ENCODE results near the gene PBX3. TPM values are rescaled to one million over a fixed set of nuclear protein-coding genes. Genes with fewer than 3 reads are reported as not detected.

Gene PBX3
- total RNA-seq, 2 donors from 2014 or later, result 15.1 to 21.1 TPM

GRCh38 chr9:125766468-125767221 is 19.5 kb downstream of the PBX3 start:
- no peaks in the 10 kb centered on the region for H3K36me3 ChIP-seq
- intact Hi-C loops (cut with DNase I), result no loop called here
- no peaks in the 10 kb centered on the region for H3K27me3 ChIP-seq
- TF ChIP-seq CTCF (IDR thresholded peaks at IDR 0.05), result no peak
- H3K9ac ChIP-seq (ENCODE audit: low read depth in 2 of 2, low read length in 2 of 2), result no peak overlapping the region
- H3K9me3 ChIP-seq, result no peaks in the 10 kb centered on the region
- H3K4me1 ChIP-seq, result no peaks in the 10 kb centered on the region
- DNase-seq, result no peak
- no peak overlapping the region for H3K4me3 ChIP-seq
- no peak overlapping the region for H3K27ac ChIP-seq

DNA sequence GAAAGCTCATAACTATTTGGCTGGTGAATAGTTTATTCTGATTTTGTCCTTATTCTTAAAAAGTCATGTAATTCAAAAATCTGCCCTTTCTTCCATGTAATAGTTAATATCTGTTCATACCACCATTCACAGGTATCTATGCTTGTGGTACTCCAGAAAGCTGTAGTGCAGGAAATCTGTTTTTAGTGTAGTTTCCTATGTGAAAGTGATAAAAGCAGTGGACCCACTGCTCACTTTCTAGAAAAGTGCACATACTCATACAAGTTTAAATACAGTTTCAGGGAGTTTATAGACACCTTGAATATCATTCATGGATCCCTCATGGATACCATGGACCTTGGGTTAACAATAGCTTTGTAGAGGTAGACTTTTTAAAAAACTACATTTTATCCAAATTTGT is 20.2 kb downstream of the PBX3 start:
- Histone ChIP-seq H3K27ac (no peak overlapping the region), H3K27me3 (no peaks in the 10 kb centered on the region), H3K4me3 (no peak overlapping the region), H3K4me1 (no peaks in the 10 kb centered on the region), H3K36me3 (no peaks in the 10 kb centered on the region), H3K9ac (ENCODE audit: low read depth in 2 of 2, low read length in 2 of 2) (no peak overlapping the region), H3K9me3 (no peaks in the 10 kb centered on the region)
- DNase-seq, result no peak
- no peak for TF ChIP-seq CTCF (IDR thresholded peaks at IDR 0.05)
- intact Hi-C loops (cut with DNase I), result no loop called here

- Histone ChIP-seq H3K4me1 (no peaks in the 10 kb centered on the region), H3K9me3 (no peaks in the 10 kb centered on the region), H3K9ac (ENCODE audit: low read depth in 2 of 2, low read length in 2 of 2) (no peak overlapping the region), H3K27me3 (no peaks in the 10 kb centered on the region), H3K4me3 (no peak overlapping the region), H3K27ac (no peak overlapping the region), H3K36me3 (no peaks in the 10 kb centered on the region)
- TF ChIP-seq CTCF (IDR thresholded peaks at IDR 0.05), result no peak
- intact Hi-C loops (cut with DNase I), result no loop called here
- no peak for DNase-seq
Measured at GRCh38 chr9:125768803-125769202, 21.6 kb downstream of the PBX3 start.

DNA sequence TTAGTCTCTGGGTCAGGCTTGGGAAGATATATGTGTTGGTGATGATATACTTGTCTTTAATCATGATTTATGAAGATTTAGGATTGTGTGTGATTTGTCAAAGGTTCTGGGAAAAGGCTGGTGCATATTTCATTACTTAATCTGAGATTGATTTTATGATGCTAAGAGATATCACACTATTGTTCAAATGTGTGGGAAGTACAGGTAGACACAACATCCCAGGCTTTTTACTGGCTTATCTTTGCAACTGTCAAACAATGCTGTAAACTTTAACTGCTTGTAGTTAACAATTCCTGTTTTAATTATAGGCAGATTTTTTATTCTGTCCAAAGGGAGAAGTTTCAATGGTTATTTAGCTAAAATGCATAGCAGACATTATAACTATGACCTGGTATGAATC is 23.9 kb downstream of the PBX3 start:
- H3K4me1 ChIP-seq, result no peaks in the 10 kb centered on the region
- H3K36me3 ChIP-seq, result no peaks in the 10 kb centered on the region
- no peak overlapping the region for H3K4me3 ChIP-seq
- H3K9me3 ChIP-seq, result no peaks in the 10 kb centered on the region
- H3K9ac ChIP-seq (ENCODE audit: low read depth in 2 of 2, low read length in 2 of 2), result no peak overlapping the region
- TF ChIP-seq CTCF (IDR thresholded peaks at IDR 0.05), result no peak
- intact Hi-C loops (cut with DNase I), result no loop called here
- H3K27ac ChIP-seq, result no peak overlapping the region
- H3K27me3 ChIP-seq, result no peaks in the 10 kb centered on the region
- DNase-seq, result no peak

DNA sequence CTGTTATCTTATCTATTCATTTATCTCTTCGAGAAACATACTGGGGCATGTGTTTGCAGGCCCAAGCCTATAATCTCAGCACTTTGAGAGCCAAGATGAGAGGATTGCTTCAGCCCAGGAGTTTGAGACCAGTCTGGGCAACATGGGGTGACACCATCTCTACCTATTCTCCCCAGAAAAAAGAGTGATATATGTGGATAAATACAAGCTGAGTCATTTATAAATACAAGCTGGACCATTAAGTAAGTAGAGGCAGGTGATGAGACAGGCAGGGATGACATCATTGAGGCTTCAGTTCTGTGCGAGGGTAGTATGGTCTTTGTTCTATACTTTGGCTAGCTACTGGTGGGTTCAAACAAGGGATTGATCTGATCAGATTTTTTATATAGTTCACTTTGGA is 25.6 kb downstream of the PBX3 start:
- Histone ChIP-seq H3K4me3 (no peak overlapping the region), H3K36me3 (no peaks in the 10 kb centered on the region), H3K9me3 (no peaks in the 10 kb centered on the region), H3K27ac (no peak overlapping the region), H3K27me3 (no peaks in the 10 kb centered on the region), H3K9ac (ENCODE audit: low read depth in 2 of 2, low read length in 2 of 2) (no peak overlapping the region), H3K4me1 (no peaks in the 10 kb centered on the region)
- no peak for DNase-seq
- no peak for TF ChIP-seq CTCF (IDR thresholded peaks at IDR 0.05)
- intact Hi-C loops (cut with DNase I), result no loop called here
